ENCODE measurements around the gene PEX14.
"Not testable (repeated sequence)": the region's sequence is repeated elsewhere in the genome, so short reads cannot be mapped to it uniquely, and the experiment has no call there.

The PEX14 gene

GRCh38 chr1:10456661-10457060 lies 18.1 kb upstream of the PEX14 start:
- Histone ChIP-seq H3K27ac (no peak overlapping the region), H3K4me3 (ENCODE audit: low read depth, low read length) (no peak overlapping the region), H3K4me1 (no peaks in the 10 kb centered on the region), H3K9me3 (ENCODE audit: control insufficient read depth, low read length) (no peaks in the 10 kb centered on the region), H3K27me3 (ENCODE audit: control insufficient read depth, insufficient read depth, low read length) (no peaks in the 10 kb centered on the region), H3K4me2 (ENCODE audit: low read length) (no peak overlapping the region), H2AFZ (no peak overlapping the region), H3K9ac (no peak overlapping the region), H3K36me3 (ENCODE audit: control insufficient read depth, insufficient read depth, low read length) (no peaks in the 10 kb centered on the region), H3K79me2 (no peaks in the 10 kb centered on the region)
- no peak for TF ChIP-seq CTCF (IDR thresholded peaks at IDR 0.05)

GRCh38 chr1:10457462-10457861 lies 17.3 kb upstream of the PEX14 start:
- H3K9me3 ChIP-seq (ENCODE audit: control insufficient read depth, low read length); H3K79me2 ChIP-seq; H3K27ac ChIP-seq; H3K9ac ChIP-seq; H3K4me1 ChIP-seq; H3K27me3 ChIP-seq (ENCODE audit: control insufficient read depth, insufficient read depth, low read length); H3K4me3 ChIP-seq (ENCODE audit: low read depth, low read length); H3K4me2 ChIP-seq (ENCODE audit: low read length); H3K36me3 ChIP-seq (ENCODE audit: control insufficient read depth, insufficient read depth, low read length); H2AFZ ChIP-seq: not testable (repeated sequence)

GRCh38 chr1:10457875-10458274 lies 16.9 kb upstream of the PEX14 start:
- Histone ChIP-seq H3K79me2 (no peaks in the 10 kb centered on the region), H3K4me1 (no peaks in the 10 kb centered on the region), H3K4me3 (ENCODE audit: low read depth, low read length) (no peak overlapping the region), H3K36me3 (ENCODE audit: control insufficient read depth, insufficient read depth, low read length) (no peaks in the 10 kb centered on the region), H3K4me2 (ENCODE audit: low read length) (no peak overlapping the region), H3K27me3 (ENCODE audit: control insufficient read depth, insufficient read depth, low read length) (no peaks in the 10 kb centered on the region), H3K9ac (no peak overlapping the region), H3K27ac (no peak overlapping the region), H2AFZ (no peak overlapping the region), H3K9me3 (ENCODE audit: control insufficient read depth, low read length) (no peaks in the 10 kb centered on the region)
- TF ChIP-seq CTCF (IDR thresholded peaks at IDR 0.05): no peak

- H3K4me1 ChIP-seq: no peaks in the 10 kb centered on the region
- no peaks in the 10 kb centered on the region for H3K9me3 ChIP-seq (ENCODE audit: control insufficient read depth, low read length)
- H3K79me2 ChIP-seq: no peaks in the 10 kb centered on the region
- H3K27me3 ChIP-seq (ENCODE audit: control insufficient read depth, insufficient read depth, low read length): no peaks in the 10 kb centered on the region
- no peak overlapping the region for H2AFZ ChIP-seq
- no peak overlapping the region for H3K4me2 ChIP-seq (ENCODE audit: low read length)
- H3K27ac ChIP-seq: no peak overlapping the region
- H3K9ac ChIP-seq: no peak overlapping the region
- no peak overlapping the region for H3K4me3 ChIP-seq (ENCODE audit: low read depth, low read length)
- H3K36me3 ChIP-seq (ENCODE audit: control insufficient read depth, insufficient read depth, low read length): no peaks in the 10 kb centered on the region
- TF ChIP-seq CTCF (IDR thresholded peaks at IDR 0.05): no peak
Measured at GRCh38 chr1:10459184-10459583, 15.6 kb upstream of the PEX14 start.

GRCh38 chr1:10467078-10467477 lies 7.7 kb upstream of the PEX14 start:
- Histone ChIP-seq H3K27ac (no peak overlapping the region), H3K4me2 (ENCODE audit: low read length) (no peak overlapping the region), H3K9me3 (ENCODE audit: control insufficient read depth, low read length) (no peaks in the 10 kb centered on the region), H3K79me2 (no peaks in the 10 kb centered on the region), H3K27me3 (ENCODE audit: control insufficient read depth, insufficient read depth, low read length) (no peaks in the 10 kb centered on the region), H3K36me3 (ENCODE audit: control insufficient read depth, insufficient read depth, low read length) (no peaks in the 10 kb centered on the region), H3K4me3 (ENCODE audit: low read depth, low read length) (no peak overlapping the region), H3K9ac (no peak overlapping the region), H3K4me1 (no peaks in the 10 kb centered on the region), H2AFZ (no peak overlapping the region)
- no peak for TF ChIP-seq CTCF (IDR thresholded peaks at IDR 0.05)
